GM19239 (cell line): ENCODE measurements around the gene A1CF.
A peak's percentile ranks its signal among the peaks of the same experiment; 100 is the strongest.
"Not testable (repeated sequence)": the region's sequence is repeated elsewhere in the genome, so short reads cannot be mapped to it uniquely, and the experiment has no call there.

Source experiments
- DNase-seq: peaks from one replicate; pipeline ENCODE4 v3.0.0; 2011; ENCODE audit warnings: low spot score; ENCODE audit not compliant: insufficient read length
- FAIRE-seq: peaks from 2 replicates; lab custom pipeline; 2011; peaks lifted over from hg19 to GRCh38; lab: Jason Lieb, UNC

The A1CF gene

GRCh38 chr10:50798297-50798696 is 87.1 kb downstream of the A1CF start:
- no peak for FAIRE-seq
- no peak for DNase-seq

GRCh38 chr10:50796693-50797092 is 88.7 kb downstream of the A1CF start:
- DNase-seq (no peak), FAIRE-seq (no peak)

GRCh38 chr10:50794490-50794889 is 90.9 kb downstream of the A1CF start:
- no peak for FAIRE-seq
- DNase-seq, result no peak

GRCh38 chr10:50788951-50789945 is 96.2 kb downstream of the A1CF start:
- DNase-seq (no peak), FAIRE-seq (peak; percentile 18)

GRCh38 chr10:50787962-50788361 is 97.5 kb downstream of the A1CF start:
- DNase-seq, result not testable (repeated sequence)

GRCh38 chr10:50782017-50782416 is 103.4 kb downstream of the A1CF start:
- not testable (repeated sequence) for FAIRE-seq, DNase-seq

More at GRCh38 chr10:50787962-50788361, 97.5 kb downstream of the A1CF start:
- not testable (repeated sequence) for FAIRE-seq

GRCh38 chr10:50780036-50780435 is 105.4 kb downstream of the A1CF start:
- not testable (repeated sequence) for FAIRE-seq, DNase-seq

- not testable (repeated sequence) for DNase-seq, FAIRE-seq
Measured at GRCh38 chr10:50774868-50775267, 110.6 kb downstream of the A1CF start.

- not testable (repeated sequence) for DNase-seq, FAIRE-seq
Measured at GRCh38 chr10:50772042-50772441, 113.4 kb downstream of the A1CF start.

GRCh38 chr10:50766774-50767513 is 118.5 kb downstream of the A1CF start:
- not testable (repeated sequence) for DNase-seq, FAIRE-seq
